Measurements from ENCODE around the gene PAXX.

Gene PAXX

GRCh38 chr9:136952876-136953770 lies 39.1 kb upstream of the PAXX start:
- DNase-seq (ENCODE audit: low read depth), result no peak

GRCh38 chr9:136953771-136954269 lies 38.4 kb upstream of the PAXX start:
- no peak for DNase-seq (ENCODE audit: low read depth)

- DNase-seq (ENCODE audit: low read depth), result no peak
Observed at GRCh38 chr9:136954270-136955083, 37.7 kb upstream of the PAXX start.

- DNase-seq (ENCODE audit: low read depth), result no peak
Observed at GRCh38 chr9:136955202-136955942, 36.9 kb upstream of the PAXX start.

- no peak for DNase-seq (ENCODE audit: low read depth)
Observed at GRCh38 chr9:136955943-136956335, 36.3 kb upstream of the PAXX start.

GRCh38 chr9:136956604-136957003 lies 35.6 kb upstream of the PAXX start:
- no peak for DNase-seq (ENCODE audit: low read depth)

GRCh38 chr9:136957461-136957860 lies 34.8 kb upstream of the PAXX start:
- DNase-seq (ENCODE audit: low read depth), result no peak

- no peak for DNase-seq (ENCODE audit: low read depth)
Observed at GRCh38 chr9:136957901-136958300, 34.3 kb upstream of the PAXX start.

- DNase-seq (ENCODE audit: low read depth), result no peak
Observed at GRCh38 chr9:136958473-136958872, 33.7 kb upstream of the PAXX start.

GRCh38 chr9:136958898-136959850 lies 33.0 kb upstream of the PAXX start:
- DNase-seq (ENCODE audit: low read depth), result no peak

- no peak for DNase-seq (ENCODE audit: low read depth)
Observed at GRCh38 chr9:136960212-136960937, 31.8 kb upstream of the PAXX start.

GRCh38 chr9:136960938-136961275 lies 31.3 kb upstream of the PAXX start:
- DNase-seq (ENCODE audit: low read depth), result no peak

GRCh38 chr9:136961279-136962065 lies 30.8 kb upstream of the PAXX start:
- DNase-seq (ENCODE audit: low read depth), result no peak

- DNase-seq (ENCODE audit: low read depth), result no peak
Observed at GRCh38 chr9:136962163-136962562, 30.1 kb upstream of the PAXX start.

- no peak for DNase-seq (ENCODE audit: low read depth)
Observed at GRCh38 chr9:136962701-136963248, 29.4 kb upstream of the PAXX start.

GRCh38 chr9:136963341-136963740 lies 28.9 kb upstream of the PAXX start:
- no peak for DNase-seq (ENCODE audit: low read depth)

GRCh38 chr9:136963751-136964150 lies 28.5 kb upstream of the PAXX start:
- no peak for DNase-seq (ENCODE audit: low read depth)

GRCh38 chr9:136964171-136964689 lies 28.0 kb upstream of the PAXX start:
- no peak for DNase-seq (ENCODE audit: low read depth)

GRCh38 chr9:136964833-136965422 lies 27.3 kb upstream of the PAXX start:
- DNase-seq (ENCODE audit: low read depth), result no peak

All from stimulated activated CD8-positive, alpha-beta memory T cell treated with anti-CD3 and anti-CD28 coated beads, Interleukin-12 subunit alpha, Interleukin-12 subunit beta, amount 100 ng/mL, for 1 hour (primary cell).